PC-9 (cell line): ENCODE measurements around the gene SAMD10. TPM values are rescaled to one million over a fixed set of nuclear protein-coding genes. Genes with fewer than 3 reads are reported as not detected.
A peak's percentile ranks its signal among the peaks of the same experiment; 100 is the strongest.

ENCODE experiments used
- BruUV-seq: library from RNA; stranded (reverse); fragments of 400-500 nt; replicated peaks from 2 replicates; lab custom pipeline; 2021; lab: Mats Ljungman, UMichigan
- CTCF ChIA-PET: fragments of 300-600 bp; sonication (Branson Sonifier 250); formaldehyde crosslinking; loops from one replicate; lab custom pipeline; 2022; ENCODE audit warnings: antibody characterized with exemption; lab: Charles Lee
- POLR2A ChIA-PET: fragments of 300-600 bp; sonication (Branson Sonifier 250); formaldehyde crosslinking; loops from one replicate; lab custom pipeline; 2022; ENCODE audit warnings: antibody characterized with exemption; ENCODE audit not compliant: unreplicated experiment; lab: Charles Lee
- DNase-seq, 2 experiments: peaks; one replicate each; pipeline versions ENCODE4 v3.0.0 to v3.0.0-alpha.2; 2015 to 2022; ENCODE audit warnings: mixed read lengths in 1 of 2
- H2AFZ ChIP-seq: fragments of 200-600 bp; sonication (generic); 2 replicates; pipeline ENCODE4 v1.8.1; 2017; ENCODE audit warnings: antibody characterized with exemption
- H3F3A ChIP-seq: fragments of 200-600 bp; sonication (generic); 2 replicates; pipeline ENCODE4 v1.8.1; 2017; ENCODE audit warnings: antibody characterized with exemption, mild to moderate bottlenecking, low read depth; ENCODE audit not compliant: insufficient read depth
- H3K27ac ChIP-seq: fragments of 200-600 bp; sonication (generic); 2 replicates; pipeline ENCODE4 v1.6.1; 2016; ENCODE audit warnings: mixed run types
- H3K27me3 ChIP-seq: fragments of 200-600 bp; sonication (generic); 2 replicates; pipeline ENCODE4 v1.6.1; 2016; ENCODE audit warnings: low read depth, mixed run types; ENCODE audit not compliant: insufficient read depth
- H3K36me3 ChIP-seq: fragments of 200-600 bp; sonication (generic); 2 replicates; pipeline ENCODE4 v1.6.1; 2016; ENCODE audit warnings: low read depth, mixed run types
- H3K4me1 ChIP-seq: fragments of 200-600 bp; sonication (generic); replicated peaks from 2 replicates; pipeline ENCODE4 v1.6.1; 2016; ENCODE audit warnings: mixed run types; ENCODE audit not compliant: insufficient read depth
- H3K4me2 ChIP-seq: fragments of 200-600 bp; sonication (generic); 2 replicates; pipeline ENCODE4 v1.6.1; 2017; ENCODE audit warnings: mixed run types
- H3K4me3 ChIP-seq: fragments of 200-600 bp; sonication (generic); 2 replicates; pipeline ENCODE4 v1.6.1; 2016; ENCODE audit warnings: mixed run types
- H3K79me2 ChIP-seq: fragments of 200-600 bp; sonication (generic); 2 replicates; pipeline ENCODE4 v1.6.1; 2017; ENCODE audit warnings: low read depth, mixed run types
- H3K9me2 ChIP-seq: fragments of 200-600 bp; sonication (generic); 2 replicates; pipeline ENCODE4 v1.8.1; 2017; ENCODE audit warnings: mild to moderate bottlenecking; ENCODE audit not compliant: insufficient read depth
- H3K9me3 ChIP-seq: fragments of 200-600 bp; sonication (generic); 2 replicates; pipeline ENCODE4 v1.8.1; 2016; ENCODE audit warnings: low read depth; ENCODE audit not compliant: insufficient read depth
- H4K20me1 ChIP-seq: fragments of 200-600 bp; sonication (generic); 2 replicates; pipeline ENCODE4 v1.8.1; 2017; ENCODE audit not compliant: insufficient read depth
- EZH2 ChIP-seq: fragments of 200-600 bp; sonication (generic); IDR thresholded peaks from 2 replicates; pipeline ENCODE4 v1.8.0; 2017; ENCODE audit warnings: antibody characterized with exemption, low read depth
- intact Hi-C: fragments of 100-400 bp; cut with micrococcal nuclease; formaldehyde crosslinking; loops from one replicate; pipeline ENCODE4 v1.10.0; 2022; ENCODE audit not compliant: unreplicated experiment
- total RNA-seq: library from RNA; stranded (reverse); gene quantifications from 2 replicates; pipeline ENCODE4 v1.2.3, GENCODE V29; 2021
- TF ChIP-seq, protein P1 (sequence below): fragments of 200-600 bp; sonication (generic); conservative IDR thresholded peaks from 2 replicates; pipeline ENCODE4 v1.6.1; 2017; ENCODE audit warnings: mixed run types, antibody characterized with exemption, mild to moderate bottlenecking, moderate library complexity

Gene SAMD10
- total RNA-seq, 1 experiment from 2014 or later, result 18.7 TPM

DNA sequence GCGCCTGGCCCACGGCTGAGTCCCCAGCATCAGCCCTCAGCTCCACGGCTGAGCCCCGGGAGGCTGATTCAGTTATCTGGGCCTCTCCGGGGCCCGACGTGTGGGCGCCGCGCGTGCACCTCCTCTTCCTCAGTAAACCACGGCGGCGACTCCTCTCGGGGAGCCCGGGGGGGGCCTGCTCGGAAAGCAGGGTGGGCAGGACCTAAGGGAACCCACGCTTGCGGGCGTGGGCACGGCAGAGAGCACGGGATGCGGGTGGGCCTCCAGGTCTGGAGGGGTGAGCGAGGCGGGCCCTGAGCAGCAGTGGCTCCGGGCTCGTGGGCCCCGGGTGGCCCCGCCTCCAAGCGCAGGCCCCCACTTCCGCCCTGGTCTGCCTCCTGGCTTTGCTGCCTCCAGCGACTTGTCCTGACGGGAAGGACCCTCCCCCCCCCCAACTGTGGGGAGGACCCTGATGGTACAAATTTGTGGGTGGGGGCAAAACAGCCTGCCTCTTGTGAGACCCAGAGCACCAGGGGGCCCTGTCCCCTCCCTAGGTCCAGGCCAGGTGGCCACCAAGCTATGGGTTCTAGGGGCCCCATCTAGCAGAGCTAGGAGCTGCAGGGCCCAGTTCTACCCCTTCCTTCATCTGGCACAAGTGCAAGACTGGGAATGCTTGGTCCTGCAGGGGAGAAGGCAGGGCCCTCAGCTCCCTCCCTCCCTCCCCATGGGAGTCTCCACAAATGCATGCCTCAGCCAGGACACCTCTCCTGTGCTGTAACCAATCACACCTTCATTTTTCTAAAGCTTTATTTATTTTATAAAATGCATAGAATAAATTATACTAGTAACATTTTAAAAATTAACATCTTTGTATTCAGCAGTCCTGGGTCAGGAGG is 40.1 kb downstream of the SAMD10 start:
- H3K9me3 ChIP-seq, result no peaks in the 10 kb centered on the region
- DNase-seq, result no peak
- peaks cover 48% of the 10 kb centered on the region for H3F3A ChIP-seq
- no peak overlapping the region for H3K27ac ChIP-seq
- BruUV-seq, result no TSS peak
- no peak overlapping the region for H2AFZ ChIP-seq
- peaks cover 67% of the 10 kb centered on the region for H4K20me1 ChIP-seq
- peaks cover 17% of the 10 kb centered on the region for H3K36me3 ChIP-seq
- intact Hi-C loops, result no loop called here
- H3K4me3 ChIP-seq, result no peak overlapping the region
- TF ChIP-seq EZH2, result no peak
- TF ChIP-seq, protein P1, sequence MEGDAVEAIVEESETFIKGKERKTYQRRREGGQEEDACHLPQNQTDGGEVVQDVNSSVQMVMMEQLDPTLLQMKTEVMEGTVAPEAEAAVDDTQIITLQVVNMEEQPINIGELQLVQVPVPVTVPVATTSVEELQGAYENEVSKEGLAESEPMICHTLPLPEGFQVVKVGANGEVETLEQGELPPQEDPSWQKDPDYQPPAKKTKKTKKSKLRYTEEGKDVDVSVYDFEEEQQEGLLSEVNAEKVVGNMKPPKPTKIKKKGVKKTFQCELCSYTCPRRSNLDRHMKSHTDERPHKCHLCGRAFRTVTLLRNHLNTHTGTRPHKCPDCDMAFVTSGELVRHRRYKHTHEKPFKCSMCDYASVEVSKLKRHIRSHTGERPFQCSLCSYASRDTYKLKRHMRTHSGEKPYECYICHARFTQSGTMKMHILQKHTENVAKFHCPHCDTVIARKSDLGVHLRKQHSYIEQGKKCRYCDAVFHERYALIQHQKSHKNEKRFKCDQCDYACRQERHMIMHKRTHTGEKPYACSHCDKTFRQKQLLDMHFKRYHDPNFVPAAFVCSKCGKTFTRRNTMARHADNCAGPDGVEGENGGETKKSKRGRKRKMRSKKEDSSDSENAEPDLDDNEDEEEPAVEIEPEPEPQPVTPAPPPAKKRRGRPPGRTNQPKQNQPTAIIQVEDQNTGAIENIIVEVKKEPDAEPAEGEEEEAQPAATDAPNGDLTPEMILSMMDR, result no peak
- no peaks in the 10 kb centered on the region for H3K9me2 ChIP-seq
- H3K4me1 ChIP-seq, result no peaks in the 10 kb centered on the region
- CTCF ChIA-PET, result no interaction called here
- POLR2A ChIA-PET, result interaction anchor here (0.6 kb wide), 1 partner anchor 333 kb away, joined by 3 read pairs; no protein-coding TSS in a partner anchor
- H3K4me2 ChIP-seq, result no peak overlapping the region
- no peaks in the 10 kb centered on the region for H3K79me2 ChIP-seq
- no peaks in the 10 kb centered on the region for H3K27me3 ChIP-seq

DNA sequence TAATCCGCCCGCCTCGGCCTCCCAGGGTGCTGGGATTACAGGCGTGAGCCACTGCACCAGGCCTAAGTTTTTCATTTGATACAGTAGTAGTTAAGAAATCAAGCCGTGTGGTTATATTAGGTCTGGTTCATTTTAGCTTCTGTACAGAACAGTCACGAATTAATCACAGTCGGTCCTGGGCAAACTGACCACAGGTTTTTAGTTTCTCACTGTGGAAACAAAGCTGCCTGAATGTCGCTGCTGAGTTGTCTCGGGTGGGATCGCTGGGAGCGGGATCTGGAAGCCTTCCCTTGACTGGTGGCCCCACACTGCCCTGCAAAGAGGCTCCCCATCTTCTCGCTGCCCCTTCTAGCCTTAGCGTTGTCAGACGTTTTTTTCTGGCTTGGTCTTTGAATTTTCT is 41.8 kb downstream of the SAMD10 start:
- Histone ChIP-seq H3K9me2 (no peaks in the 10 kb centered on the region), H4K20me1 (peaks cover 57% of the 10 kb centered on the region), H3K4me2 (no peak overlapping the region), H3K79me2 (no peaks in the 10 kb centered on the region), H3K9me3 (no peaks in the 10 kb centered on the region), H2AFZ (no peak overlapping the region), H3K4me1 (no peaks in the 10 kb centered on the region), H3K27me3 (no peaks in the 10 kb centered on the region), H3K4me3 (no peak overlapping the region), H3K27ac (no peak overlapping the region), H3F3A (peaks cover 40% of the 10 kb centered on the region), H3K36me3 (peaks cover 17% of the 10 kb centered on the region)
- POLR2A ChIA-PET, result no interaction called here
- CTCF ChIA-PET, result interaction anchor here (0.8 kb wide), 1 partner anchor 149 kb away, joined by 4 read pairs; no protein-coding TSS in a partner anchor
- no peak for DNase-seq
- TSS peak; percentile 13 for BruUV-seq
- no peak for TF ChIP-seq EZH2
- TF ChIP-seq, protein P1, result no peak
- intact Hi-C loops, result no loop called here

- intact Hi-C loops, result no loop called here
- no peaks in the 10 kb centered on the region for H3K9me2 ChIP-seq
- H3F3A ChIP-seq, result peaks cover 24% of the 10 kb centered on the region
- TF ChIP-seq, protein P1, result no peak
- TF ChIP-seq EZH2, result no peak
- peaks cover 56% of the 10 kb centered on the region for H4K20me1 ChIP-seq
- H2AFZ ChIP-seq, result no peak overlapping the region
- no peaks in the 10 kb centered on the region for H3K79me2 ChIP-seq
- no peaks in the 10 kb centered on the region for H3K27me3 ChIP-seq
- ChIA-PET CTCF (no interaction called here), POLR2A (interaction anchor here (0.5 kb wide), 1 partner anchor 170 kb away, joined by 3 read pairs; no protein-coding TSS in a partner anchor)
- DNase-seq, result no peak
- H3K9me3 ChIP-seq, result no peaks in the 10 kb centered on the region
- no TSS peak for BruUV-seq
- no peaks in the 10 kb centered on the region for H3K4me1 ChIP-seq
- no peak overlapping the region for H3K27ac ChIP-seq
- H3K4me3 ChIP-seq, result no peak overlapping the region
- no peak overlapping the region for H3K4me2 ChIP-seq
- H3K36me3 ChIP-seq, result peaks cover 11% of the 10 kb centered on the region
Measured at GRCh38 chr20:63935447-63935846, 44.0 kb downstream of the SAMD10 start.
